Trophoblast cell (in vitro differentiated cells and primary cell): Measurements from ENCODE around the gene PCA3.

Experiments used
- DNase-seq, 2 donors: peaks; one replicate each; pipeline ENCODE4 v3.0.0-alpha.2; 2016
- H2AFZ ChIP-seq: 2 replicates; pipeline ENCODE4 v1.6.1; 2013; ENCODE audit warnings: low read length, moderate library complexity, mild to moderate bottlenecking; ENCODE audit not compliant: insufficient read depth, poor library complexity
- H2AK5ac ChIP-seq: 2 replicates; pipeline ENCODE4 v1.6.1; 2013; ENCODE audit warnings: mild to moderate bottlenecking, low read length
- H2BK120ac ChIP-seq: 2 replicates; pipeline ENCODE4 v1.6.1; 2013; ENCODE audit warnings: low read length, mild to moderate bottlenecking, moderate library complexity; ENCODE audit not compliant: insufficient read depth, poor library complexity
- H2BK12ac ChIP-seq: 2 replicates; pipeline ENCODE4 v1.6.1; 2013; ENCODE audit warnings: mild to moderate bottlenecking, low read length, moderate library complexity
- H2BK5ac ChIP-seq: 2 replicates; pipeline ENCODE4 v1.6.1; 2013; ENCODE audit warnings: low read length, low read depth, moderate library complexity, mild to moderate bottlenecking; ENCODE audit not compliant: poor library complexity
- H3K14ac ChIP-seq: 2 replicates; pipeline ENCODE4 v1.6.1; 2013; ENCODE audit warnings: mild to moderate bottlenecking, low read length
- H3K18ac ChIP-seq: 2 replicates; pipeline ENCODE4 v1.6.1; 2013; ENCODE audit warnings: mild to moderate bottlenecking, low read length
- H3K23ac ChIP-seq: 2 replicates; pipeline ENCODE4 v1.6.1; 2013; ENCODE audit warnings: low read length
- H3K27ac ChIP-seq: 2 replicates; pipeline ENCODE4 v1.5.1; 2013; ENCODE audit warnings: low read depth, mild to moderate bottlenecking, inconsistent platforms, low read length, moderate library complexity
- H3K27me3 ChIP-seq: 2 replicates; pipeline ENCODE4 v1.6.1; 2013; ENCODE audit warnings: inconsistent platforms, mild to moderate bottlenecking, low read length, moderate library complexity; ENCODE audit not compliant: insufficient read depth
- H3K36me3 ChIP-seq, 2 experiments: 1 replicate in 1 of 2; 2 replicates in 1 of 2; pipeline ENCODE4 v1.6.1; 2013; ENCODE audit warnings: low read length in 2 of 2, mild to moderate bottlenecking in 2 of 2, moderate library complexity in 1 of 2; ENCODE audit not compliant: insufficient read depth in 2 of 2, control insufficient read depth in 1 of 2
- H3K4ac ChIP-seq: 2 replicates; pipeline ENCODE4 v1.6.1; 2013; ENCODE audit warnings: low read depth, mild to moderate bottlenecking, low read length, moderate library complexity
- H3K4me1 ChIP-seq, 2 experiments: 1 replicate in 1 of 2; 2 replicates in 1 of 2; pipeline ENCODE4 v1.6.1; 2013; ENCODE audit warnings: low read length in 2 of 2, mild to moderate bottlenecking in 2 of 2, moderate library complexity in 1 of 2; ENCODE audit not compliant: insufficient read depth in 2 of 2, control insufficient read depth in 1 of 2
- H3K4me2 ChIP-seq: 2 replicates; pipeline ENCODE4 v1.6.1; 2013; ENCODE audit warnings: inconsistent platforms, mild to moderate bottlenecking, low read length, moderate library complexity
- H3K4me3 ChIP-seq: 2 replicates; pipeline ENCODE4 v1.5.1; 2013; ENCODE audit warnings: mild to moderate bottlenecking, low read depth, low read length, inconsistent platforms
- H3K79me1 ChIP-seq: one replicate; pipeline ENCODE4 v1.6.1; 2013; ENCODE audit warnings: low read length
- H3K79me2 ChIP-seq: 2 replicates; pipeline ENCODE4 v1.6.1; 2013; ENCODE audit warnings: low read length, mild to moderate bottlenecking; ENCODE audit not compliant: control insufficient read depth, insufficient read depth, poor library complexity
- H3K9ac ChIP-seq: 2 replicates; pipeline ENCODE4 v1.6.1; 2013; ENCODE audit warnings: mild to moderate bottlenecking, low read length
- H3K9me3 ChIP-seq: 2 replicates; pipeline ENCODE4 v1.6.1; 2013; ENCODE audit warnings: low read depth, mild to moderate bottlenecking, control low read depth, inconsistent platforms, low read length; ENCODE audit not compliant: insufficient read depth
- H4K12ac ChIP-seq: 2 replicates; pipeline ENCODE4 v1.6.1; 2013; ENCODE audit warnings: low read depth, mild to moderate bottlenecking, low read length, moderate library complexity
- H4K8ac ChIP-seq: 2 replicates; pipeline ENCODE4 v1.6.1; 2013; ENCODE audit warnings: low read depth, mild to moderate bottlenecking, low read length, moderate library complexity
- H4K91ac ChIP-seq: one replicate; pipeline ENCODE4 v1.6.1; 2013; ENCODE audit warnings: low read depth, mild to moderate bottlenecking, low read length, moderate library complexity
- WGBS: extraction: QIAGEN DNeasy Blood & Tissue Kit; methylation state at CpG from one replicate; pipeline ENCODE4 v1.1.7; 2013; ENCODE audit warnings: missing lambda C conversion rate; ENCODE audit not compliant: insufficient read length, insufficient coverage; ENCODE audit errors: extremely low coverage; 5-methylcytosine and 5-hydroxymethylcytosine counted together

PCA3 gene

DNA sequence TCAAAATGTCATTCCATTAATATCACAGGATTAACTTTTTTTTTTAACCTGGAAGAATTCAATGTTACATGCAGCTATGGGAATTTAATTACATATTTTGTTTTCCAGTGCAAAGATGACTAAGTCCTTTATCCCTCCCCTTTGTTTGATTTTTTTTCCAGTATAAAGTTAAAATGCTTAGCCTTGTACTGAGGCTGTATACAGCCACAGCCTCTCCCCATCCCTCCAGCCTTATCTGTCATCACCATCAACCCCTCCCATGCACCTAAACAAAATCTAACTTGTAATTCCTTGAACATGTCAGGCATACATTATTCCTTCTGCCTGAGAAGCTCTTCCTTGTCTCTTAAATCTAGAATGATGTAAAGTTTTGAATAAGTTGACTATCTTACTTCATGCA, 20.6 kb downstream of the PCA3 start:
- H3K18ac ChIP-seq, result no peak overlapping the region
- H3K9me3 ChIP-seq, result no peaks in the 10 kb centered on the region
- no peak overlapping the region for H3K27ac ChIP-seq
- H2BK120ac ChIP-seq, result no peak overlapping the region
- H3K36me3 ChIP-seq, result no peaks in the 10 kb centered on the region
- H3K4me1 ChIP-seq, result no peaks in the 10 kb centered on the region
- no peak overlapping the region for H3K4me3 ChIP-seq
- DNase-seq, result no peak
- no peak overlapping the region for H4K8ac ChIP-seq
- no peaks in the 10 kb centered on the region for H3K79me1 ChIP-seq
- no peak overlapping the region for H4K91ac ChIP-seq
- H3K9ac ChIP-seq, result no peak overlapping the region
- no peaks in the 10 kb centered on the region for H3K27me3 ChIP-seq
- H2BK12ac ChIP-seq, result no peak overlapping the region
- no peak overlapping the region for H3K4ac ChIP-seq
- H3K79me2 ChIP-seq, result no peaks in the 10 kb centered on the region
- H3K14ac ChIP-seq, result no peak overlapping the region
- no peak overlapping the region for H2AK5ac ChIP-seq
- H3K4me2 ChIP-seq, result no peak overlapping the region
- no peak overlapping the region for H2BK5ac ChIP-seq
- H4K12ac ChIP-seq, result no peak overlapping the region
- no peak overlapping the region for H3K23ac ChIP-seq
- no peak overlapping the region for H2AFZ ChIP-seq

DNA sequence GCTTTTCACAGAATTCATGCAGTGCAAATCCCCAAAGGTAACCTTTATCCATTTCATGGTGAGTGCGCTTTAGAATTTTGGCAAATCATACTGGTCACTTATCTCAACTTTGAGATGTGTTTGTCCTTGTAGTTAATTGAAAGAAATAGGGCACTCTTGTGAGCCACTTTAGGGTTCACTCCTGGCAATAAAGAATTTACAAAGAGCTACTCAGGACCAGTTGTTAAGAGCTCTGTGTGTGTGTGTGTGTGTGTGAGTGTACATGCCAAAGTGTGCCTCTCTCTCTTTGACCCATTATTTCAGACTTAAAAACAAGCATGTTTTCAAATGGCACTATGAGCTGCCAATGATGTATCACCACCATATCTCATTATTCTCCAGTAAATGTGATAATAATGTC, 21.3 kb downstream of the PCA3 start:
- Histone ChIP-seq H3K14ac (no peak overlapping the region), H2BK5ac (no peak overlapping the region), H3K4ac (no peak overlapping the region), H3K9me3 (no peaks in the 10 kb centered on the region), H3K9ac (no peak overlapping the region), H2AFZ (no peak overlapping the region), H3K4me2 (no peak overlapping the region), H3K27me3 (no peaks in the 10 kb centered on the region), H3K36me3 (no peaks in the 10 kb centered on the region), H3K4me1 (no peaks in the 10 kb centered on the region), H3K79me1 (no peaks in the 10 kb centered on the region), H3K79me2 (no peaks in the 10 kb centered on the region), H3K23ac (no peak overlapping the region), H3K27ac (no peak overlapping the region), H2AK5ac (no peak overlapping the region), H2BK12ac (no peak overlapping the region), H4K8ac (no peak overlapping the region), H2BK120ac (no peak overlapping the region), H4K12ac (no peak overlapping the region), H3K18ac (no peak overlapping the region), H4K91ac (no peak overlapping the region), H3K4me3 (no peak overlapping the region)
- no peak for DNase-seq
- no CpG with 5 or more reads among the region's 1 CpG for WGBS

DNA sequence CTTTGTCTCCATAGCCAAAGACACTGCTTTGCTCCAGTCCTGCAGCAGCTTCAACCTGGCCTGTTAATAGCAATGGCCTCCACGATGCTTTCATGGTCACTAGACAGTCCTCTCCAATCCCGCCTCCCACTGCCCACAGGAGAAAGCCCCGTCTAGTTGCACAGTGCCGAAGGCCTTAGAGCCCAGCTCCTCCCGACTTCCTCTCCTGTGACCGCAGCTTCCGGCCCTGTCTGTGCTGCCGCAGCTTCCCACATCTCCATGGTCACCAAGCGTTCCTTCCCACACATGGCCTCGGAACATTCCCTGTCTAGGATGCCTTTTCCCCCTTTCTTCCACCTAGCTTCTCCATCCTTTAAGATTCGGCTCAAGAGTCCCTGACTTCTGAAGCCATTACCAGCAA, 23.4 kb downstream of the PCA3 start:
- Histone ChIP-seq H4K8ac (no peak overlapping the region), H3K23ac (no peak overlapping the region), H3K4me1 (no peaks in the 10 kb centered on the region), H3K14ac (no peak overlapping the region), H4K12ac (no peak overlapping the region), H3K4me2 (no peak overlapping the region), H4K91ac (no peak overlapping the region), H3K4ac (no peak overlapping the region), H3K79me1 (no peaks in the 10 kb centered on the region), H2BK12ac (no peak overlapping the region), H3K27ac (no peak overlapping the region), H2BK5ac (no peak overlapping the region), H2AFZ (no peak overlapping the region), H3K9me3 (peaks cover 1% of the 10 kb centered on the region), H3K79me2 (no peaks in the 10 kb centered on the region), H3K36me3 (no peaks in the 10 kb centered on the region), H3K4me3 (no peak overlapping the region), H2AK5ac (no peak overlapping the region), H2BK120ac (no peak overlapping the region), H3K27me3 (no peaks in the 10 kb centered on the region), H3K18ac (no peak overlapping the region), H3K9ac (no peak overlapping the region)
- DNase-seq, result no peak
- no CpG with 5 or more reads among the region's 11 CpGs for WGBS

DNA sequence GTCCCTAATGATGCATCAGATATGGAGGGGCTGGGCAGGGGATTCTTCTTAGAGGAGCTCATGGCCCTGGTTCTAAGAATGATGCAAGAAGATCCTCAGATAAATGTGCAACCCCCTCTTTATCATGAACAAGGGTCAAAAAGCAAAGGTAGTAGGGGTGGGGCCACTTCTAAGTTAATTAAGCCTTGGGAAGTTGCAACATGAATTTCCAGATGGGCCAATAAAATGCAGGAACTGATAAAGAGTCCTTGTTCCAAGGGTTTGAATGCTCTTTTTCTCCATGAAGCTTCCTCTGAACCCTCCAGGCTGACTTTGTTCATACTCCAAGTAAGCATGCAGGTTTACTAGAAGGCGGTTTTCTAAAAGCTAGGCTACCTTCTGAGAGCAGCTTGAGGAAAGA, 25.6 kb downstream of the PCA3 start:
- WGBS, result no CpG with 5 or more reads among the region's 1 CpG
- no peak overlapping the region for H2AK5ac ChIP-seq
- H3K4me3 ChIP-seq, result no peak overlapping the region
- no peak overlapping the region for H4K91ac ChIP-seq
- no peak overlapping the region for H3K4me2 ChIP-seq
- no peak overlapping the region for H2BK12ac ChIP-seq
- no peak overlapping the region for H4K8ac ChIP-seq
- peaks cover 1% of the 10 kb centered on the region for H3K9me3 ChIP-seq
- H3K23ac ChIP-seq, result no peak overlapping the region
- H3K79me2 ChIP-seq, result no peaks in the 10 kb centered on the region
- H3K79me1 ChIP-seq, result no peaks in the 10 kb centered on the region
- H2AFZ ChIP-seq, result no peak overlapping the region
- H4K12ac ChIP-seq, result no peak overlapping the region
- no peak overlapping the region for H3K4ac ChIP-seq
- H3K9ac ChIP-seq, result no peak overlapping the region
- H2BK120ac ChIP-seq, result no peak overlapping the region
- H3K4me1 ChIP-seq, result no peaks in the 10 kb centered on the region
- no peak overlapping the region for H2BK5ac ChIP-seq
- no peak overlapping the region for H3K27ac ChIP-seq
- no peak for DNase-seq
- H3K18ac ChIP-seq, result no peak overlapping the region
- H3K36me3 ChIP-seq, result no peaks in the 10 kb centered on the region
- no peak overlapping the region for H3K14ac ChIP-seq
- no peaks in the 10 kb centered on the region for H3K27me3 ChIP-seq
